Uterus (tissue), 2 donors: Measurements from ENCODE around the gene EBP.

Experiments
- CTCF ChIP-seq, 4 experiments: fragments of 200-600 bp in 2 of 4; fragments of 450-650 bp in 2 of 4; sonication (generic) in 2 of 4; IDR thresholded peaks; one replicate each; pipeline ENCODE4 v1.5.1; 2016 to 2019; ENCODE audit warnings: antibody characterized with exemption in 4 of 4, mild to moderate bottlenecking in 2 of 4, moderate library complexity in 1 of 4
- POLR2A ChIP-seq, 2 donors: fragments of 450-650 bp; IDR thresholded peaks; one replicate each; pipeline ENCODE4 v1.6.1; 2016; ENCODE audit warnings: antibody characterized with exemption in 2 of 2, mild to moderate bottlenecking in 1 of 2, moderate library complexity in 1 of 2

- TF ChIP-seq CTCF (IDR thresholded peaks at IDR 0.05), result no peak
- TF ChIP-seq POLR2A (IDR thresholded peaks at IDR 0.05), result no peak
These were observed 38.0 kb downstream of the EBP start for GRCh38 chrX:48559636-48560035.
